GM12865 (cell line): ENCODE results near the gene DIP2C.

ENCODE experiments used
- DNase-seq: peaks from one replicate; pipeline ENCODE4 v3.0.0; 2010; ENCODE audit warnings: low read depth
- H3K4me3 ChIP-seq: 2 replicates; pipeline ENCODE4 v1.5.1; 2011; ENCODE audit warnings: mild to moderate bottlenecking, low read depth, low read length, control low read depth
- TF ChIP-seq, protein P1 (sequence below): IDR thresholded peaks from 2 replicates; pipeline ENCODE4 v1.5.1; 2011; ENCODE audit warnings: low read length, control low read depth, low read depth, inconsistent platforms; ENCODE audit not compliant: insufficient read depth; ENCODE audit errors: missing control alignments

The DIP2C gene

GRCh38 chr10:609262-609658, 80.2 kb downstream of the DIP2C start:
- H3K4me3 ChIP-seq: no peak overlapping the region
- DNase-seq: no peak
- TF ChIP-seq, protein P1, sequence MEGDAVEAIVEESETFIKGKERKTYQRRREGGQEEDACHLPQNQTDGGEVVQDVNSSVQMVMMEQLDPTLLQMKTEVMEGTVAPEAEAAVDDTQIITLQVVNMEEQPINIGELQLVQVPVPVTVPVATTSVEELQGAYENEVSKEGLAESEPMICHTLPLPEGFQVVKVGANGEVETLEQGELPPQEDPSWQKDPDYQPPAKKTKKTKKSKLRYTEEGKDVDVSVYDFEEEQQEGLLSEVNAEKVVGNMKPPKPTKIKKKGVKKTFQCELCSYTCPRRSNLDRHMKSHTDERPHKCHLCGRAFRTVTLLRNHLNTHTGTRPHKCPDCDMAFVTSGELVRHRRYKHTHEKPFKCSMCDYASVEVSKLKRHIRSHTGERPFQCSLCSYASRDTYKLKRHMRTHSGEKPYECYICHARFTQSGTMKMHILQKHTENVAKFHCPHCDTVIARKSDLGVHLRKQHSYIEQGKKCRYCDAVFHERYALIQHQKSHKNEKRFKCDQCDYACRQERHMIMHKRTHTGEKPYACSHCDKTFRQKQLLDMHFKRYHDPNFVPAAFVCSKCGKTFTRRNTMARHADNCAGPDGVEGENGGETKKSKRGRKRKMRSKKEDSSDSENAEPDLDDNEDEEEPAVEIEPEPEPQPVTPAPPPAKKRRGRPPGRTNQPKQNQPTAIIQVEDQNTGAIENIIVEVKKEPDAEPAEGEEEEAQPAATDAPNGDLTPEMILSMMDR: no peak

- DNase-seq: no peak
- TF ChIP-seq, protein P1: no peak
- H3K4me3 ChIP-seq: no peak overlapping the region
These were observed 80.9 kb downstream of the DIP2C start for GRCh38 chr10:608331-609261.

GRCh38 chr10:607545-608185, 81.8 kb downstream of the DIP2C start:
- TF ChIP-seq, protein P1: no peak
- DNase-seq: no peak
- H3K4me3 ChIP-seq: no peak overlapping the region

- TF ChIP-seq, protein P1: no peak
- no peak for DNase-seq
- no peak overlapping the region for H3K4me3 ChIP-seq
These were observed 82.5 kb downstream of the DIP2C start for GRCh38 chr10:606762-607544.

- TF ChIP-seq, protein P1: no peak
- no peak overlapping the region for H3K4me3 ChIP-seq
- no peak for DNase-seq
These were observed 83.7 kb downstream of the DIP2C start for GRCh38 chr10:605632-606325.
